ENCODE measurements around the gene KDM4D.

KDM4D gene

GRCh38 chr11:94973099-94973968 lies at the start of gene KDM4D, which contains the start of gene CWC15:
KDM4D (plus strand) TSS chr11:94973709; CDS start chr11:94997373, 23,664 bp downstream.
CWC15 (minus strand) TSS chr11:94973556; CDS start chr11:94972185, 1,371 bp downstream.
- no peaks in the 10 kb centered on the region; the same call in 1 of the 2 replicates for H3F3A ChIP-seq (ENCODE audit: insufficient read depth)
- peak within 1 kb of the TSS; percentile 79 for H2AFZ ChIP-seq (ENCODE audit: low read depth, low read length, severe bottlenecking)
- no peaks in the 10 kb centered on the region for H3K27me3 ChIP-seq (ENCODE audit: low read length)
- peak within 1 kb of the TSS; percentile 27 for H3K27ac ChIP-seq (ENCODE audit: low read depth, low read length)
- H3K9ac ChIP-seq (ENCODE audit: low read length) = peak within 1 kb of the TSS; percentile 84
- H3K9me3 ChIP-seq (ENCODE audit: insufficient read depth, low read length) = no peaks in the 10 kb centered on the region
- H3K4me3 ChIP-seq (ENCODE audit: insufficient read depth, low read length, poor library complexity, severe bottlenecking) = peak within 1 kb of the TSS; percentile 78
- peaks cover 36% of the 10 kb centered on the region for H3K36me3 ChIP-seq (ENCODE audit: low read length)
- H3K4me2 ChIP-seq (ENCODE audit: low read depth, low read length, poor library complexity, severe bottlenecking) = peak within 1 kb of the TSS; percentile 77
- H3K79me2 ChIP-seq (ENCODE audit: insufficient read depth, low read length) = peaks cover 22% of the 10 kb centered on the region
- H3K9me2 ChIP-seq (replicated peaks; ENCODE audit: insufficient read depth, low read length) = no peaks in the 10 kb centered on the region
- no peak for TF ChIP-seq CTCF (IDR thresholded peaks at IDR 0.05; ENCODE audit: insufficient read depth, low read length, poor library complexity, severe bottlenecking)
- TF ChIP-seq EZH2phosphoT487 (conservative IDR thresholded peaks at IDR 0.05; ENCODE audit: low read length) = no peak
- H4K20me1 ChIP-seq (ENCODE audit: low read depth, low read length) = no peaks in the 10 kb centered on the region

DNA sequence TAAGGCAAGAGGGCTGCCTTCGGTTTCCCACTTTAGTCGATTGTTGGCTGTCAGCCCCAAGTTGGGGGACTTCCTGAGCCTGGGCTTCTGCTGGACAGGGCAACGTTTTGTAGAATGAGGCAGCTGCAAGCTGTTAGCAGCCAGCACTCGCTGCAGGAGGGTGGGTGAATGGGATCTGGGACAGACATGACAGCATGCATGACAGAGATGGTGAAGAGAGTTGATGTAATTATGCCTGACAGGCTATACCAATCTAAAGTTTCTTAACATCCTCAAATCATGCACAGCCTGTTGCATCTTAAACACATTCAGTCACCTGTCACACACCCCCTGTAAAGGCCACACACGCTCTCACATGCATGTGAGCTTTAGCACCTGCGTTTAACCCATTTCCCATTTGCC lies 49.3 kb upstream of the KDM4D start:
- no peaks in the 10 kb centered on the region for H3K36me3 ChIP-seq (ENCODE audit: low read length)
- H3F3A ChIP-seq (ENCODE audit: insufficient read depth) = no peaks in the 10 kb centered on the region
- H3K4me3 ChIP-seq (ENCODE audit: insufficient read depth, low read length, poor library complexity, severe bottlenecking) = no peak overlapping the region
- H3K79me2 ChIP-seq (ENCODE audit: insufficient read depth, low read length) = no peaks in the 10 kb centered on the region
- H3K4me2 ChIP-seq (ENCODE audit: low read depth, low read length, poor library complexity, severe bottlenecking) = no peak overlapping the region
- no peaks in the 10 kb centered on the region for H4K20me1 ChIP-seq (ENCODE audit: low read depth, low read length)
- H3K9me3 ChIP-seq (ENCODE audit: insufficient read depth, low read length) = no peaks in the 10 kb centered on the region
- H3K9me2 ChIP-seq (replicated peaks; ENCODE audit: insufficient read depth, low read length) = no peaks in the 10 kb centered on the region
- TF ChIP-seq EZH2phosphoT487 (conservative IDR thresholded peaks at IDR 0.05; ENCODE audit: low read length) (no peak), CTCF (IDR thresholded peaks at IDR 0.05; ENCODE audit: insufficient read depth, low read length, poor library complexity, severe bottlenecking) (no peak)
- no peak overlapping the region for H3K9ac ChIP-seq (ENCODE audit: low read length)
- H2AFZ ChIP-seq (ENCODE audit: low read depth, low read length, severe bottlenecking) = no peak overlapping the region
- H3K27ac ChIP-seq (ENCODE audit: low read depth, low read length) = no peak overlapping the region
- H3K27me3 ChIP-seq (ENCODE audit: low read length) = no peaks in the 10 kb centered on the region

- TF ChIP-seq EZH2phosphoT487 (conservative IDR thresholded peaks at IDR 0.05; ENCODE audit: low read length) = no peak
- no peak for TF ChIP-seq CTCF (IDR thresholded peaks at IDR 0.05; ENCODE audit: insufficient read depth, low read length, poor library complexity, severe bottlenecking)
- no peak overlapping the region for H3K27ac ChIP-seq (ENCODE audit: low read depth, low read length)
- H3K4me3 ChIP-seq (ENCODE audit: insufficient read depth, low read length, poor library complexity, severe bottlenecking) = no peak overlapping the region
- no peak overlapping the region for H3K9ac ChIP-seq (ENCODE audit: low read length)
- no peaks in the 10 kb centered on the region for H3K36me3 ChIP-seq (ENCODE audit: low read length)
- H2AFZ ChIP-seq (ENCODE audit: low read depth, low read length, severe bottlenecking) = no peak overlapping the region
- H3K4me2 ChIP-seq (ENCODE audit: low read depth, low read length, poor library complexity, severe bottlenecking) = no peak overlapping the region
- no peaks in the 10 kb centered on the region for H3K9me3 ChIP-seq (ENCODE audit: insufficient read depth, low read length)
- no peaks in the 10 kb centered on the region for H4K20me1 ChIP-seq (ENCODE audit: low read depth, low read length)
- no peaks in the 10 kb centered on the region for H3K9me2 ChIP-seq (replicated peaks; ENCODE audit: insufficient read depth, low read length)
- H3F3A ChIP-seq (ENCODE audit: insufficient read depth) = no peaks in the 10 kb centered on the region
- no peaks in the 10 kb centered on the region for H3K27me3 ChIP-seq (ENCODE audit: low read length)
- no peaks in the 10 kb centered on the region for H3K79me2 ChIP-seq (ENCODE audit: insufficient read depth, low read length)
These were observed 48.9 kb upstream of the KDM4D start for GRCh38 chr11:94924612-94925011.

All from SU-DHL-6 (cell line).